Testis (tissue), 3 donors: Measurements from ENCODE around the gene KCNQ5. TPM values are rescaled to one million over a fixed set of nuclear protein-coding genes. Genes with fewer than 3 reads are reported as not detected.

Source experiments
- DNase-seq: peaks from one replicate; pipeline ENCODE4 v3.0.0-alpha.2; 2019
- H3K27ac ChIP-seq, 2 donors: fragments of 200-600 bp; sonication (generic); one replicate each; pipeline ENCODE4 v1.5.1; 2019
- H3K27me3 ChIP-seq: fragments of 200-600 bp; sonication (generic); one replicate; pipeline ENCODE4 v1.5.1; 2019
- H3K36me3 ChIP-seq: fragments of 200-600 bp; sonication (generic); one replicate; pipeline ENCODE4 v1.5.1; 2017; ENCODE audit warnings: low read depth; ENCODE audit errors: missing control alignments
- H3K4me1 ChIP-seq: fragments of 200-600 bp; sonication (generic); one replicate; pipeline ENCODE4 v1.5.1; 2019
- H3K4me3 ChIP-seq, 2 donors: fragments of 200-600 bp; sonication (generic); one replicate each; pipeline ENCODE4 v1.5.1; 2017 to 2019
- H3K9me3 ChIP-seq: fragments of 200-600 bp; sonication (generic); one replicate; pipeline ENCODE4 v1.5.1; 2017
- POLR2A ChIP-seq: fragments of 450-650 bp; IDR thresholded peaks from one replicate; pipeline ENCODE4 v1.6.1; 2017; ENCODE audit warnings: antibody characterized with exemption, mild to moderate bottlenecking, moderate library complexity
- WGBS, 2 donors: methylation state at CpG; one replicate each; pipeline ENCODE4 v1.1.5; 2018; 5-methylcytosine and 5-hydroxymethylcytosine counted together
- intact Hi-C: fragments of 100-400 bp; cut with DNase I; formaldehyde crosslinking; loops from one replicate; pipeline ENCODE4 v1.15.1; 2023; ENCODE audit warnings: low total_unique reads
- microRNA-seq, 2 donors: library from miRNA; unstranded; fragments of <30 nt; microRNA quantifications; one replicate each; pipeline ENCODE4, GENCODE V29; 2016; ENCODE audit warnings: borderline number of aligned reads in 2 of 2, borderline replicate concordance in 1 of 2
- polyA plus RNA-seq: library from polyadenylated mRNA; stranded (reverse); fragments of 350-450 nt; fragmentation: Illumina TruSeq; extraction: RNeasy Lipid Tissue Mini Kit (QIAGEN cat#74804); gene quantifications from one replicate; pipeline ENCODE4 v1.2.3, GENCODE V29; 2014; ENCODE audit warnings: low read depth, low replicate concordance; ENCODE audit not compliant: insufficient read depth
- small RNA-seq, 2 donors: library from RNA; depleted of rRNA; stranded (forward); fragments of <200 nt; gene quantifications; one replicate each; pipeline ENCODE3, GENCODE V24; 2016
- total RNA-seq, 2 donors: library from RNA; depleted of rRNA; stranded (reverse); fragments of >200 nt; gene quantifications; one replicate each; pipeline ENCODE4 v1.2.3, GENCODE V29; 2016
- TF ChIP-seq, protein P1 (sequence below), 3 experiments: fragments of 450-650 bp in 2 of 3; fragments of 200-600 bp in 1 of 3; sonication (generic) in 1 of 3; IDR thresholded peaks; one replicate each; pipeline ENCODE4 v1.5.1; 2016 to 2019; ENCODE audit warnings: antibody characterized with exemption in 3 of 3, mild to moderate bottlenecking in 2 of 3, moderate library complexity in 1 of 3

Gene KCNQ5
- total and polyA plus RNA-seq, 3 donors from 2014 or later, result 0.43 to 1.1 (median 0.73) TPM

DNA sequence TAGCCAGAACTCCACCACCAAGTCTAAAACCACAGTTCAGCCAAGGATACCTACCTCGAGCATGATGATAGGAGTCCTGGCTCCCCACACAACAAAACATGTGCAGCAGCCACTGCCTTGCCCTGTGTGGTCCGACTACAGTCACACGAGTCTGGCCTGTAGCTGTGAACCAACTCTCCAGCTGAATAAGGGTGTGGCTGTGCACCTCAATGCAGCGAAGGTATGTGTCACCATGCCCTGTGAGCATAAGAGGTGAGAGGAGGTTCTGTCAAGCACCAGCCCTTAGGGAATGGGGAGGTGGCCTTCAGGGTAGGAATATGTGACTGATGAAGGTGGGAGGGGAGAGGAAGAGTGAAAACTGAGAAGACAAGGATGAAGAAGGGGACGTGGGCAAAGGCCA is 620.1 kb downstream of the KCNQ5 start:
- H3K9me3 ChIP-seq, result no peaks in the 10 kb centered on the region
- WGBS, 2 donors, result 93 to 94% methylated on average over 4 to 5 of the region's 5 CpGs
- no peak overlapping the region for H3K27ac ChIP-seq
- H3K27me3 ChIP-seq, result no peaks in the 10 kb centered on the region
- intact Hi-C loops, result no loop called here
- H3K36me3 ChIP-seq, result no peaks in the 10 kb centered on the region
- H3K4me1 ChIP-seq, result no peaks in the 10 kb centered on the region
- no peak overlapping the region for H3K4me3 ChIP-seq
- TF ChIP-seq, protein P1, sequence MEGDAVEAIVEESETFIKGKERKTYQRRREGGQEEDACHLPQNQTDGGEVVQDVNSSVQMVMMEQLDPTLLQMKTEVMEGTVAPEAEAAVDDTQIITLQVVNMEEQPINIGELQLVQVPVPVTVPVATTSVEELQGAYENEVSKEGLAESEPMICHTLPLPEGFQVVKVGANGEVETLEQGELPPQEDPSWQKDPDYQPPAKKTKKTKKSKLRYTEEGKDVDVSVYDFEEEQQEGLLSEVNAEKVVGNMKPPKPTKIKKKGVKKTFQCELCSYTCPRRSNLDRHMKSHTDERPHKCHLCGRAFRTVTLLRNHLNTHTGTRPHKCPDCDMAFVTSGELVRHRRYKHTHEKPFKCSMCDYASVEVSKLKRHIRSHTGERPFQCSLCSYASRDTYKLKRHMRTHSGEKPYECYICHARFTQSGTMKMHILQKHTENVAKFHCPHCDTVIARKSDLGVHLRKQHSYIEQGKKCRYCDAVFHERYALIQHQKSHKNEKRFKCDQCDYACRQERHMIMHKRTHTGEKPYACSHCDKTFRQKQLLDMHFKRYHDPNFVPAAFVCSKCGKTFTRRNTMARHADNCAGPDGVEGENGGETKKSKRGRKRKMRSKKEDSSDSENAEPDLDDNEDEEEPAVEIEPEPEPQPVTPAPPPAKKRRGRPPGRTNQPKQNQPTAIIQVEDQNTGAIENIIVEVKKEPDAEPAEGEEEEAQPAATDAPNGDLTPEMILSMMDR (IDR thresholded peaks at IDR 0.05), result no peak
- no peak for TF ChIP-seq POLR2A
- DNase-seq, result no peak

Small RNAs within 50 kb of the gene (microRNA-seq; reads per million reads assigned to microRNA genes)
- gene MIR4282, result 0 reads per million in 2 donors

Small RNAs within 50 kb of the gene (small RNA-seq; reads per million reads assigned to genes)
- 0 reads per million in 2 donors for gene MIR4282
